ENCODE data around the gene GALNT10.
A peak's percentile ranks its signal among the peaks of the same experiment; 100 is the strongest.

GALNT10 gene

DNA sequence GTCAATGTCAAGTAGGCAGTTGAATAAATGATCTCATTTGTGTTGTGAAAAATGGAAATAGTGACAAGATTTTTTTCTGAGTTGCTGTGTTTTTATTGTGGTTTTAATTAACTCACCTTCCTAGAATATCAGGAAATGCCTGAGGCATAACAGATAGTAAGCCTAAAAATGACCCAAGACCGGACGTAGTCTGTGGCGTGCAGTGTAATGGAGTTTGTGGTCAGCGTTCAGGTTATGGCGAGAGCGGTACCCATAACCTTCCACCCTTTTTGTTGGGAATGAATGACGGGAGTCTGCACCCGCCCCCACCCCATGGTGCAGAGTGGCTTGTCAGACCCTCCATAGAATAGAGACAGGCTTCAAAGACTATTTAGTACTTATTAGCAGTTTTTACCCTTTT lies 119.3 kb downstream of the GALNT10 start:
- Histone ChIP-seq H3K4me2 (ENCODE audit: low read length) (no peak overlapping the region), H3K4me3 (ENCODE audit: low read length) (no peak overlapping the region), H3K36me3 (ENCODE audit: insufficient read depth, low read length) (no peaks in the 10 kb centered on the region), H3K4me1 (ENCODE audit: control insufficient read depth, insufficient read depth, low read length) (peaks cover 41% of the 10 kb centered on the region), H3K9me3 (replicated peaks; ENCODE audit: low read length) (no peaks in the 10 kb centered on the region), H3K27me3 (ENCODE audit: control insufficient read depth, insufficient read depth, low read length) (no peaks in the 10 kb centered on the region), H3K9ac (ENCODE audit: low read depth, low read length) (no peak overlapping the region)

DNA sequence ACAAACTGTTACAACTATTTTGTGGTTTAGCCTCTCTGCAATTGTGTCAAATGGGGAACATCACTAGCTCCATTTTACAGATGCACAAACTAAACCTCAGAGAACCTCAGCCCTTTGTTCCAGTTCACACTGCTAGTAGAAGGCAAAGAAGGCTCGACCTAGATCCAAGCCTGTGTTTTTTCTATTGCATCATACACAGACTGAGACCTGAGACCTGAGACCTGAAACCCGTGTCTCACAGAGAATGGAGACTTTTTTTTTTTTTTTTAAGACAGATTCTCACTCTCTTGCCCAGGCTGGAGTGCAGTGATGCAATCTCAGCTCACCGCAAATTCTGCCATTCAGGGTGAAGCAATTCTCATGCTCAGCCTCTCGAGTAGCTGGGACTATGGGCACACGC lies 120.8 kb downstream of the GALNT10 start:
- Histone ChIP-seq H3K4me2 (ENCODE audit: low read length) (no peak overlapping the region), H3K4me3 (ENCODE audit: low read length) (no peak overlapping the region), H3K4me1 (ENCODE audit: control insufficient read depth, insufficient read depth, low read length) (peaks cover 41% of the 10 kb centered on the region), H3K9ac (ENCODE audit: low read depth, low read length) (no peak overlapping the region), H3K36me3 (ENCODE audit: insufficient read depth, low read length) (no peaks in the 10 kb centered on the region), H3K9me3 (replicated peaks; ENCODE audit: low read length) (no peaks in the 10 kb centered on the region), H3K27me3 (ENCODE audit: control insufficient read depth, insufficient read depth, low read length) (no peaks in the 10 kb centered on the region)

GRCh38 chr5:154312000-154312399 lies 121.5 kb downstream of the GALNT10 start:
- Histone ChIP-seq H3K9me3 (replicated peaks; ENCODE audit: low read length) (no peaks in the 10 kb centered on the region), H3K4me3 (ENCODE audit: low read length) (no peak overlapping the region), H3K27me3 (ENCODE audit: control insufficient read depth, insufficient read depth, low read length) (no peaks in the 10 kb centered on the region), H3K4me2 (ENCODE audit: low read length) (no peak overlapping the region), H3K4me1 (ENCODE audit: control insufficient read depth, insufficient read depth, low read length) (peaks cover 41% of the 10 kb centered on the region), H3K36me3 (ENCODE audit: insufficient read depth, low read length) (peaks cover 3% of the 10 kb centered on the region), H3K9ac (ENCODE audit: low read depth, low read length) (peak overlapping the region; percentile 2)

DNA sequence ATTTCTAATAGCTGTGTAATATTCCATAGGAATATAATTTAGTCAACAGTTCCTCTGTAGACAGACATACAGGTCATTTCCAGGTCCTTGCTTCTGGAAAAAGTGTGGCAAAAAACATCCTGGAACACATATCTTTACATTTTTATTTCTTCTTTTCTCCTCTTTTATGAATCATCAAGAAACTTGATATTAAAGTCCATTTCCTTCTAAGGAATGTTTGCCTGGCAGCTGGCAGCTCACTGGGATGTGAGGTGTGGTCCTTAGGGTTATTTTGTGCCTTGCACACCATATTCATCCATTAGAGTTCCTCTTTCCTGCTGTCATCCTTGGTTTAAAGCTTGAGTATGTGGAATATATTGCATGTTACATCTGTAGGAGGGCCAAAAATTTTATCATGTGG lies 122.0 kb downstream of the GALNT10 start:
- no peak overlapping the region for H3K4me2 ChIP-seq (ENCODE audit: low read length)
- H3K4me1 ChIP-seq (ENCODE audit: control insufficient read depth, insufficient read depth, low read length), result peaks cover 41% of the 10 kb centered on the region
- H3K4me3 ChIP-seq (ENCODE audit: low read length), result no peak overlapping the region
- no peaks in the 10 kb centered on the region for H3K27me3 ChIP-seq (ENCODE audit: control insufficient read depth, insufficient read depth, low read length)
- H3K9ac ChIP-seq (ENCODE audit: low read depth, low read length), result peak overlapping the region; percentile 2
- peaks cover 3% of the 10 kb centered on the region for H3K36me3 ChIP-seq (ENCODE audit: insufficient read depth, low read length)
- no peaks in the 10 kb centered on the region for H3K9me3 ChIP-seq (replicated peaks; ENCODE audit: low read length)

- H3K9ac ChIP-seq (ENCODE audit: low read depth, low read length), result no peak overlapping the region
- H3K4me3 ChIP-seq (ENCODE audit: low read length), result no peak overlapping the region
- H3K4me1 ChIP-seq (ENCODE audit: control insufficient read depth, insufficient read depth, low read length), result peaks cover 34% of the 10 kb centered on the region
- H3K36me3 ChIP-seq (ENCODE audit: insufficient read depth, low read length), result peaks cover 3% of the 10 kb centered on the region
- no peak overlapping the region for H3K4me2 ChIP-seq (ENCODE audit: low read length)
- H3K9me3 ChIP-seq (replicated peaks; ENCODE audit: low read length), result no peaks in the 10 kb centered on the region
- H3K27me3 ChIP-seq (ENCODE audit: control insufficient read depth, insufficient read depth, low read length), result no peaks in the 10 kb centered on the region
Measured at GRCh38 chr5:154313360-154314017, 123.0 kb downstream of the GALNT10 start.

- H3K27me3 ChIP-seq (ENCODE audit: control insufficient read depth, insufficient read depth, low read length), result no peaks in the 10 kb centered on the region
- peaks cover 19% of the 10 kb centered on the region for H3K4me1 ChIP-seq (ENCODE audit: control insufficient read depth, insufficient read depth, low read length)
- H3K4me2 ChIP-seq (ENCODE audit: low read length), result no peak overlapping the region
- H3K4me3 ChIP-seq (ENCODE audit: low read length), result no peak overlapping the region
- H3K36me3 ChIP-seq (ENCODE audit: insufficient read depth, low read length), result peaks cover 7% of the 10 kb centered on the region
- no peak overlapping the region for H3K9ac ChIP-seq (ENCODE audit: low read depth, low read length)
- no peaks in the 10 kb centered on the region for H3K9me3 ChIP-seq (replicated peaks; ENCODE audit: low read length)
Measured at GRCh38 chr5:154315196-154315595, 124.7 kb downstream of the GALNT10 start.

DNA sequence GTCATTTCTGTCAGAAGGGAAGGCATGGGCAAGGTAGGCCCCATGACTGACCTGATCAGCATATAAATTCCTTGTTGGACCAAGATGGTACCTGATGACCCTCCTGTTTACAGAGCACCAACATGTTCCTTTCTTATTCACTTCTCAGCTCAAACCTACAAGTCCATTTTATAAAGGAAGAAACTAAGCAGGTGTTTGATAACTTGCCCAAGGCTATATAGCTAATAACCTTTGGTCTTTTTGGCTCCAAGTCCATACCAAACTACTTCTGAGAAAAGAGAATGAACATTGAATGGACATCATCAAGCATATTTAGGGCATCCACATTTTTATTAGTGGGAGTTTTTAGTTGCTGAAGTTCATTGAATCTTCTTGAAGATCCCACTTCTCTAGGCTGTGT lies 125.2 kb downstream of the GALNT10 start:
- Histone ChIP-seq H3K4me2 (ENCODE audit: low read length) (no peak overlapping the region), H3K4me1 (ENCODE audit: control insufficient read depth, insufficient read depth, low read length) (peaks cover 19% of the 10 kb centered on the region), H3K36me3 (ENCODE audit: insufficient read depth, low read length) (peaks cover 7% of the 10 kb centered on the region), H3K27me3 (ENCODE audit: control insufficient read depth, insufficient read depth, low read length) (no peaks in the 10 kb centered on the region), H3K9me3 (replicated peaks; ENCODE audit: low read length) (no peaks in the 10 kb centered on the region), H3K4me3 (ENCODE audit: low read length) (no peak overlapping the region), H3K9ac (ENCODE audit: low read depth, low read length) (no peak overlapping the region)

DNA sequence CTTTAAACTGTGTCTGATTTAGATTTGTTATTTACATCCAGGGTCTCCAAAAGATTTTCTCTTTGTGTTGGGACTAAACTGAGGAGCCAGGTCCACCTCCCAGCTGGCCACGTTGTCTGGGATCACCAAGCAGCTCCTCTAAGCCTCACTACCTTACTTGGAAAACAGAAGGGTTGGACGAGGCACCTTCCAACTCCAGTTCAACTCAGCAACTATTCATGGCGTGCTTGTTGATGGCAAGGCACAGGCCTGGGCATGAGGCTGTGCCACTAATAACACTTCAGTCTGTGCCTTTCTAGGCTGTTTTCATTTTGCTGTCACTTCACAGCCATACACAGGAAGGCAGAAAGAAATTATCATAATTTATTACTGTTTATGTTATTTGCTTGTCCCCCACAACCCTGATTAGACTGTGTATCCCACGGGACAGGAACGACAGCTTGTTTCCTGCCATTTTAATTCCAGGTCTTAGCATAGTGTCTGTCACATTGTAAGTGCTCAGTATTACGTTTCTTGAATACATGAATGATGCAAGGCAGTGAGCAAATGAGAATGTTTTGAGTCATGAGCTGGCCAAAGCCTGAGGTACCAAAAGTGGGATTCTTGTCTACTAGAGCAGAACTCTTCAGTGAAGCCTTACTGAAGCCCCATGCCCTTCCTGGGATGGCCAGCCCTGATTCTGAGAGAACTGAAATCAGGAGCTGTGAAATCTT lies 125.8 kb downstream of the GALNT10 start:
- no peaks in the 10 kb centered on the region for H3K27me3 ChIP-seq (ENCODE audit: control insufficient read depth, insufficient read depth, low read length)
- H3K4me3 ChIP-seq (ENCODE audit: low read length), result no peak overlapping the region
- H3K9ac ChIP-seq (ENCODE audit: low read depth, low read length), result no peak overlapping the region
- H3K4me1 ChIP-seq (ENCODE audit: control insufficient read depth, insufficient read depth, low read length), result peaks cover 19% of the 10 kb centered on the region
- peaks cover 7% of the 10 kb centered on the region for H3K36me3 ChIP-seq (ENCODE audit: insufficient read depth, low read length)
- H3K9me3 ChIP-seq (replicated peaks; ENCODE audit: low read length), result no peaks in the 10 kb centered on the region
- no peak overlapping the region for H3K4me2 ChIP-seq (ENCODE audit: low read length)

DNA sequence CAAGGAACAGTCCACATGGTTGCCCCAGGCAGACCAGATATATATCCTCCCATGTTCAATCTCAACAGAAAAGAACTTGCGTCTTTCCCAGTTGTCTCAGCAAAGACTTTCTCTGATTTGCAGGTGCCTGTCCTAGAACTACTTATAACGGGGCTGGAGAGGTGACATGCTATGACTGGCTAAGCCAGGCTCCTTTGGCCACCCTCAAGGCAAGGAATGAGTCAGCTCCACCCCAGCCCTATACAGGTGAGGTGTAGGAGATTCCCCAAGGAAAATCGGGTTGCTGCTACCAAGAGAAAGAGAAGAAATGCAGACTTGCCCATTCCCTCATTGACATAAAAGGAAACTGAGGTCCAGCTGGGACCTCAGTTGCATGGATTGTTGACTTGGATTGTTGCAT lies 127.4 kb downstream of the GALNT10 start:
- Histone ChIP-seq H3K4me1 (ENCODE audit: control insufficient read depth, insufficient read depth, low read length) (peaks cover 6% of the 10 kb centered on the region), H3K9ac (ENCODE audit: low read depth, low read length) (no peak overlapping the region), H3K27me3 (ENCODE audit: control insufficient read depth, insufficient read depth, low read length) (no peaks in the 10 kb centered on the region), H3K4me2 (ENCODE audit: low read length) (no peak overlapping the region), H3K9me3 (replicated peaks; ENCODE audit: low read length) (no peaks in the 10 kb centered on the region), H3K4me3 (ENCODE audit: low read length) (no peak overlapping the region), H3K36me3 (ENCODE audit: insufficient read depth, low read length) (peaks cover 7% of the 10 kb centered on the region)

GRCh38 chr5:154318691-154319090 lies 128.2 kb downstream of the GALNT10 start:
- Histone ChIP-seq H3K27me3 (ENCODE audit: control insufficient read depth, insufficient read depth, low read length) (no peaks in the 10 kb centered on the region), H3K9ac (ENCODE audit: low read depth, low read length) (no peak overlapping the region), H3K9me3 (replicated peaks; ENCODE audit: low read length) (no peaks in the 10 kb centered on the region), H3K4me3 (ENCODE audit: low read length) (no peak overlapping the region), H3K4me2 (ENCODE audit: low read length) (no peak overlapping the region), H3K4me1 (ENCODE audit: control insufficient read depth, insufficient read depth, low read length) (no peaks in the 10 kb centered on the region), H3K36me3 (ENCODE audit: insufficient read depth, low read length) (peaks cover 12% of the 10 kb centered on the region)

DNA sequence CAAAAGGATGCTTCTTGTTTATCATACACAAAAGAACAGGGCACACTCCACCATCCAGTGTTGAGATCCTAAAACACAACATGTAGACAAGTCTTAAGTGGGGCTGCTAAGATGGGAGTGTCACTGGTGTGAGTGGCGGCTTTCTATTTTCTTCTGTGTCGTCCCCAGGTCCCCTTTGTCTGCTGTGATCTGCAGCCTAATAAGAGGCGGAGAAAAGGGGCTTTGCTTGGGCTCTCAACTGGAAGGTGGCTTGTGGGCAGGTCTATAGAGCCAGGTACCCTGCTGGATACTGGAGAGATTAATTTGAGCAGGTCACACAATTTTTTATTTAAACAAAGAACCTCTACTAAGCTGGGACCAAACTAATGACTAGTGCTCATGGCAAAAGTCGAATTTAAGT lies 129.2 kb downstream of the GALNT10 start:
- no peak overlapping the region for H3K4me3 ChIP-seq (ENCODE audit: low read length)
- H3K4me2 ChIP-seq (ENCODE audit: low read length), result no peak overlapping the region
- H3K9ac ChIP-seq (ENCODE audit: low read depth, low read length), result no peak overlapping the region
- H3K36me3 ChIP-seq (ENCODE audit: insufficient read depth, low read length), result peaks cover 18% of the 10 kb centered on the region
- H3K27me3 ChIP-seq (ENCODE audit: control insufficient read depth, insufficient read depth, low read length), result no peaks in the 10 kb centered on the region
- H3K4me1 ChIP-seq (ENCODE audit: control insufficient read depth, insufficient read depth, low read length), result no peaks in the 10 kb centered on the region
- no peaks in the 10 kb centered on the region for H3K9me3 ChIP-seq (replicated peaks; ENCODE audit: low read length)

Measured in skeletal muscle satellite cell (primary cell).